SH-SY5Y (cell line): ENCODE data around the gene RCE1.

ENCODE experiments used
- GATA2 ChIP-seq: IDR thresholded peaks from 2 replicates; pipeline ENCODE4 v1.6.1; 2011; ENCODE audit warnings: mild to moderate bottlenecking, low read depth, low read length
- GATA3 ChIP-seq: IDR thresholded peaks from 2 replicates; pipeline ENCODE4 v1.6.1; 2011; ENCODE audit warnings: low read depth, mild to moderate bottlenecking, low read length, moderate library complexity

DNA sequence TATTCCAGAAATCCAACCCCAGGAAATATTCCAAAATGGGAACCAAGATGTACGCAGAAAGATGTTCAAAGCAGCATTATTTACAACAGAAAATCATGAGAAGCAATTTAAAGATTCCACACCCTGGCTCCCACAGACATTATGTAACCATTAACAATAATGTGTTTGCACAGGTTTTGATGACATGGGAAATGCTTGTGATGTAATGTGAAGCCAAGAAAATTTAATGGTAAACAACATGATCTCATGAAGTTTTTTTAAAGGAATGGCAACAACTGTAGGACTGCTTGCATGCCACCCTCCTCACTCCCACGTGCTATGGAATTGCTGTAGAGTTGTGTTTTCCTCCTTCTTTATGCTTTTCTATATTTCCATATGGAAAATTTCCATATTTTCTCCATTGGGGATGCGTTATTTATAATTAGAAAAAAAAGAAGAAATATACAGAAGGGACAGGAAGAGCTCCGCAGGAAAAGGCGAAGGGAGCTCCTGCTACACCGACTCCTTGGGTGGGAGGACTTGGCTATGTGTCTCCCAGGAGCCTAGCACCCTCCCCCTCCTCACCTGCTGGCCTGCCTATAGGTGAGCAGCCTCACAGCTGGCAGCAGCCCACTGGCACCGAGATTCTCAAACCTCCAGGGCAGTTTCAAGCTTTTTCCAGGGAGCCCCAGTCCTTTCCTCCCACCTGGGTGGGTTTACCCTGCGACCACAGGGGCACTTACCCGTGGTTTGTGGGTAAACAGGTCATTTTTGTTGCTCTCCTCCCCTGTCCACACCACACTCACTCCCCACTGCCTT is 34.5 kb downstream of the RCE1 start:
- TF ChIP-seq GATA3 (no peak), GATA2 (no peak)
